Measurements from ENCODE around the gene VOPP1. TPM values are rescaled to one million over a fixed set of nuclear protein-coding genes. Genes with fewer than 3 reads are reported as not detected.

Gene VOPP1
- total and polyA plus RNA-seq, 10 of the 15 experiments (the other 5 are each of a cell fraction or from before 2014, with no cell fraction given): 32.8 to 206 (median 129) TPM

GRCh38 chr7:55457801-55458200, 114.5 kb downstream of the VOPP1 start:
- ChIA-PET POLR2A (no interaction called here), SMC1A (ENCODE audit: uncharacterized antibody, unreplicated experiment) (no interaction called here), RAD21 (ENCODE audit: unreplicated experiment) (no interaction called here), CTCF (no interaction called here)
- no TSS peak for BruUV-seq (replicated peaks)
- Histone ChIP-seq H3K36me3 (ENCODE audit: control insufficient read depth in 2 of 2, insufficient read depth in 2 of 2, low read length in 1 of 2) (no peaks in the 10 kb centered on the region), H3K9ac (ENCODE audit: control insufficient read depth, insufficient read depth, low read length) (no peak overlapping the region), H3K9me3 (replicated peaks; ENCODE audit: control insufficient read depth, insufficient read depth, low read length) (peaks cover 1% of the 10 kb centered on the region; the same call in 1 of the 3 replicates), H3K4me2 (ENCODE audit: control insufficient read depth, insufficient read depth) (no peak overlapping the region), H3K4me3 (no peak overlapping the region), H3K79me2 (ENCODE audit: control insufficient read depth, insufficient read depth, low read length) (no peaks in the 10 kb centered on the region), H3K27ac (ENCODE audit: control insufficient read depth, insufficient read depth) (no peak overlapping the region), H3K4me1 (ENCODE audit: control insufficient read depth, insufficient read depth, low read length) (no peaks in the 10 kb centered on the region), H3K27me3 (replicated peaks in 1 of 2; ENCODE audit: control insufficient read depth in 2 of 2, insufficient read depth in 2 of 2, low read length in 1 of 2) (no peaks in the 10 kb centered on the region), H4K20me1 (ENCODE audit: control insufficient read depth, insufficient read depth) (no peaks in the 10 kb centered on the region), H2AFZ (ENCODE audit: control insufficient read depth, low read depth, low read length) (no peak overlapping the region)
- in situ Hi-C loops (cut with MboI) (no loop called here), intact Hi-C loops (cut with micrococcal nuclease; ENCODE audit: unreplicated experiment) (no loop called here)
- DNase-seq (ENCODE audit: low read depth, low spot score): no peak
- no peak for ATAC-seq
- WGBS (ENCODE audit: insufficient coverage, insufficient replicate concordance, low lambda C conversion rate, missing lambda C conversion rate): 100% methylated on average over 1 of the region's 1 CpG
- TF ChIP-seq ATF7 (IDR thresholded peaks at IDR 0.05; ENCODE audit: low read depth) (no peak), POLR2AphosphoS2 (IDR thresholded peaks at IDR 0.05; ENCODE audit: low read depth, low read length) (no peak), CBFB (IDR thresholded peaks at IDR 0.05; ENCODE audit: low read depth) (no peak), ZZZ3 (IDR thresholded peaks at IDR 0.05; ENCODE audit: control insufficient read depth, insufficient read length, low read depth) (no peak), BHLHE40 (IDR thresholded peaks at IDR 0.05; ENCODE audit: borderline replicate concordance in 1 of 2, low read depth in 2 of 2, low read length in 1 of 2) (no peak), ZBTB11 (CRISPR knock-in tag; IDR thresholded peaks at IDR 0.05) (no peak), RUNX3 (IDR thresholded peaks at IDR 0.05; ENCODE audit: low read length) (no peak), BMI1 (IDR thresholded peaks at IDR 0.05; ENCODE audit: borderline replicate concordance) (no peak), RFX5 (IDR thresholded peaks at IDR 0.05; ENCODE audit: low read depth, low read length) (no peak), POLR2A (IDR thresholded peaks at IDR 0.05; ENCODE audit: low read depth, low read length) (no peak), CBX5 (IDR thresholded peaks at IDR 0.05; ENCODE audit: low read depth) (no peak), HDAC2 (IDR thresholded peaks at IDR 0.05) (no peak), ESRRA (IDR thresholded peaks at IDR 0.05; ENCODE audit: low read length) (no peak), RCOR1 (conservative IDR thresholded peaks at IDR 0.05; ENCODE audit: low read depth, low read length) (no peak), ZNF217 (IDR thresholded peaks at IDR 0.05) (no peak), ZNF24 (IDR thresholded peaks at IDR 0.05) (no peak), ATF3 (IDR thresholded peaks at IDR 0.05; ENCODE audit: borderline replicate concordance, extremely low read depth, low read depth, low read length) (no peak), GABPA (IDR thresholded peaks at IDR 0.05; ENCODE audit: low read depth) (no peak), KDM1A (IDR thresholded peaks at IDR 0.05; ENCODE audit: borderline replicate concordance) (no peak)
- FAIRE-seq: no peak
